Measurements from ENCODE around the gene UROC1.

DNA sequence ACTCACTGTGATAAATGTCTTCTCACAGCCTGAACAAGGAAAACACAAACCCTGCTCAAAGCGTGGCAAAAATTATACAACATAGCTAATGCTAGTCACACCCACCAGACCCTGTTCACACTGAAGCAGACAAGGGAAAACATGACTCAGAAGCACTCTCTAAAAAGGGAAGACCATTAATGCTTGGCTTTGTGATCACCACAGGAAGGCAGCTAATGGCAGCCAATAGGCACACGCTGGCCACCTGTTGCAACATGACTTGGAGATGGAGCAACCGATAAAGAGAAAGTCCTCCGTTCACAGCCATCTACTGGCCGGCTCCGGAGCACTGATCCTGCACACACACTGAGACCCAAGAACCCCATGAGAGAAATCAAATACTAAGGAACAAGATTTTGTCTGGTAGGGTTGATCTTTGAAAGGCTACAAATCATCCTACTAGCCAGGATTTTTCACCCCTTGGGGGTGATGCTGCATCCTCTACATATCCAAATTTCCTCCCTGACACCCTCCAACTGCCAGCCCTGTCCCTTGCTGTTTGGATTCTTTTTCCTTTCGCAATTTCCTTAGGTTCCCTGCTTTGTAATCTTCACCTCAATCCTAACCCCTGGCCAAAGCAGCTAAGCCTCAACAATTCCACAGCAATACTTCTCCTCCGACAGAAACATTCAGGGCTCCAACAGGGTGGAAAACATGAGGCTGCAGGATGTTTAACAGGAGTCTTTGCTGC is 45.1 kb downstream of the UROC1 start:
- TF ChIP-seq, protein P1, sequence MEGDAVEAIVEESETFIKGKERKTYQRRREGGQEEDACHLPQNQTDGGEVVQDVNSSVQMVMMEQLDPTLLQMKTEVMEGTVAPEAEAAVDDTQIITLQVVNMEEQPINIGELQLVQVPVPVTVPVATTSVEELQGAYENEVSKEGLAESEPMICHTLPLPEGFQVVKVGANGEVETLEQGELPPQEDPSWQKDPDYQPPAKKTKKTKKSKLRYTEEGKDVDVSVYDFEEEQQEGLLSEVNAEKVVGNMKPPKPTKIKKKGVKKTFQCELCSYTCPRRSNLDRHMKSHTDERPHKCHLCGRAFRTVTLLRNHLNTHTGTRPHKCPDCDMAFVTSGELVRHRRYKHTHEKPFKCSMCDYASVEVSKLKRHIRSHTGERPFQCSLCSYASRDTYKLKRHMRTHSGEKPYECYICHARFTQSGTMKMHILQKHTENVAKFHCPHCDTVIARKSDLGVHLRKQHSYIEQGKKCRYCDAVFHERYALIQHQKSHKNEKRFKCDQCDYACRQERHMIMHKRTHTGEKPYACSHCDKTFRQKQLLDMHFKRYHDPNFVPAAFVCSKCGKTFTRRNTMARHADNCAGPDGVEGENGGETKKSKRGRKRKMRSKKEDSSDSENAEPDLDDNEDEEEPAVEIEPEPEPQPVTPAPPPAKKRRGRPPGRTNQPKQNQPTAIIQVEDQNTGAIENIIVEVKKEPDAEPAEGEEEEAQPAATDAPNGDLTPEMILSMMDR (conservative IDR thresholded peaks at IDR 0.05), result no peak; the same call in 1 of the 2 replicates
- TF ChIP-seq EZH2 (IDR thresholded peaks at IDR 0.05; ENCODE audit: low read depth), result no peak

All from PC-9 (cell line).